Measurements from ENCODE around the gene NEK11.
"Not testable (repeated sequence)": the region's sequence is repeated elsewhere in the genome, so short reads cannot be mapped to it uniquely, and the experiment has no call there.

Gene NEK11

GRCh38 chr3:131361464-131362421 is 335.1 kb downstream of the NEK11 start:
- DNase-seq = peak; percentile 18

- DNase-seq = no peak
Measured at GRCh38 chr3:131363275-131363674, 336.6 kb downstream of the NEK11 start.

GRCh38 chr3:131370935-131371687 is 344.4 kb downstream of the NEK11 start:
- DNase-seq = no peak

- no peak for DNase-seq
Measured at GRCh38 chr3:131371688-131372066, 345.0 kb downstream of the NEK11 start.

- no peak for DNase-seq
Measured at GRCh38 chr3:131374741-131375140, 348.1 kb downstream of the NEK11 start.

- not testable (repeated sequence) for DNase-seq
Measured at GRCh38 chr3:131380821-131381444, 354.3 kb downstream of the NEK11 start.

- DNase-seq = peak; percentile 98
Measured at GRCh38 chr3:131381445-131382291, 355.0 kb downstream of the NEK11 start, which contains the start of gene NUDT16. Gene NUDT16, plus strand, starts transcription at chr3:131381774. Its CDS starts 31 bp downstream, at chr3:131381805.

- no peak for DNase-seq
Measured at GRCh38 chr3:131386429-131387165, 359.9 kb downstream of the NEK11 start.

- DNase-seq = no peak
Measured at GRCh38 chr3:131387796-131388489, 361.3 kb downstream of the NEK11 start.

- DNase-seq = no peak
Measured at GRCh38 chr3:131388490-131388799, 361.8 kb downstream of the NEK11 start.

- DNase-seq = no peak
Measured at GRCh38 chr3:131390331-131390730, 363.7 kb downstream of the NEK11 start.

GRCh38 chr3:131393051-131393450 is 366.4 kb downstream of the NEK11 start:
- no peak for DNase-seq

GRCh38 chr3:131393868-131394267 is 367.2 kb downstream of the NEK11 start:
- no peak for DNase-seq

GRCh38 chr3:131394400-131394799 is 367.7 kb downstream of the NEK11 start:
- no peak for DNase-seq

- no peak for DNase-seq
Measured at GRCh38 chr3:131396170-131396569, 369.5 kb downstream of the NEK11 start.

- DNase-seq = no peak
Measured at GRCh38 chr3:131397889-131398288, 371.2 kb downstream of the NEK11 start.

Data from CD4-positive, alpha-beta T cell treated with Interleukin-17A for 4 hours (primary cell).